ENCODE data around the gene CERS3. TPM values are rescaled to one million over a fixed set of nuclear protein-coding genes. Genes with fewer than 3 reads are reported as not detected.

The CERS3 gene
- total RNA-seq, 1 donor from 2014 or later, result not detected

Other genes with a start within 250 kb of the CERS3 start
- gene ADAMTS17, start 187.0 kb downstream of the CERS3 start, total RNA-seq, result 1.4 TPM
- gene LINS1, start 73.2 kb upstream of the CERS3 start, total RNA-seq, result 7.0 TPM
- 5.3 TPM for gene ASB7, start 73.6 kb upstream of the CERS3 start, total RNA-seq